Fibroblast of pulmonary artery (primary cell): ENCODE data around the gene ACRV1.
A peak's percentile ranks its signal among the peaks of the same experiment; 100 is the strongest.
"Not testable (repeated sequence)": the region's sequence is repeated elsewhere in the genome, so short reads cannot be mapped to it uniquely, and the experiment has no call there.

ENCODE experiments used
- DNase-seq: peaks from one replicate; pipeline ENCODE4 v3.0.0-alpha.2; 2010; ENCODE audit warnings: low read depth
- H3K4me3 ChIP-seq: replicated peaks from 2 replicates; pipeline ENCODE4 v1.5.1; 2011; ENCODE audit warnings: low read depth, mild to moderate bottlenecking, control low read depth, low read length, moderate library complexity
- TF ChIP-seq, protein P1 (sequence below): IDR thresholded peaks from 2 replicates; pipeline ENCODE4 v1.5.1; 2011; ENCODE audit warnings: mild to moderate bottlenecking, control low read depth, low read length, inconsistent platforms; ENCODE audit errors: missing control alignments

Gene ACRV1, protein sequence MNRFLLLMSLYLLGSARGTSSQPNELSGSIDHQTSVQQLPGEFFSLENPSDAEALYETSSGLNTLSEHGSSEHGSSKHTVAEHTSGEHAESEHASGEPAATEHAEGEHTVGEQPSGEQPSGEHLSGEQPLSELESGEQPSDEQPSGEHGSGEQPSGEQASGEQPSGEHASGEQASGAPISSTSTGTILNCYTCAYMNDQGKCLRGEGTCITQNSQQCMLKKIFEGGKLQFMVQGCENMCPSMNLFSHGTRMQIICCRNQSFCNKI

DNA sequence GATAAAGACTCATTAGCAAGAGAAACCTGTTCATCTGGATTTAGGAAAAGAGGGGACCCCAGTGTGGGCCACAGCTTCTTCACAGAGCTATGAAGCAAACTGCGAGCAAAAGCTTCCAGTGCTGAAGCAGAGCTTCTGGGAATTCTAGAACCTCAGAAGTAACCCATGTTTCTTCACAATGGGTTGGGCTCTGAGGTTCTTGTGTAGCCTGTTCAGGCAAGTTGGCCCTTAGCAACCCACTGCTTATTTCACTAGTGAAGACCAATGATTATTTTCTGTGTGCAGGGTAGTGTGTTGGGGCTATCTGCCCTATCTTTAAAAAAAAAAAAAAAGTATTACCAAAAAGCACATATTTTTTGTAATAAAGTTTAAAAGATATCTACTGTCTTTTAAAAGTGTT, at the start of gene ACRV1:
Gene ACRV1 (minus strand): TSS at position 101 of the 400 bp plus-strand sequence. CDS start 67 bp downstream, at position 34.
- no peak for DNase-seq
- TF ChIP-seq, protein P1, sequence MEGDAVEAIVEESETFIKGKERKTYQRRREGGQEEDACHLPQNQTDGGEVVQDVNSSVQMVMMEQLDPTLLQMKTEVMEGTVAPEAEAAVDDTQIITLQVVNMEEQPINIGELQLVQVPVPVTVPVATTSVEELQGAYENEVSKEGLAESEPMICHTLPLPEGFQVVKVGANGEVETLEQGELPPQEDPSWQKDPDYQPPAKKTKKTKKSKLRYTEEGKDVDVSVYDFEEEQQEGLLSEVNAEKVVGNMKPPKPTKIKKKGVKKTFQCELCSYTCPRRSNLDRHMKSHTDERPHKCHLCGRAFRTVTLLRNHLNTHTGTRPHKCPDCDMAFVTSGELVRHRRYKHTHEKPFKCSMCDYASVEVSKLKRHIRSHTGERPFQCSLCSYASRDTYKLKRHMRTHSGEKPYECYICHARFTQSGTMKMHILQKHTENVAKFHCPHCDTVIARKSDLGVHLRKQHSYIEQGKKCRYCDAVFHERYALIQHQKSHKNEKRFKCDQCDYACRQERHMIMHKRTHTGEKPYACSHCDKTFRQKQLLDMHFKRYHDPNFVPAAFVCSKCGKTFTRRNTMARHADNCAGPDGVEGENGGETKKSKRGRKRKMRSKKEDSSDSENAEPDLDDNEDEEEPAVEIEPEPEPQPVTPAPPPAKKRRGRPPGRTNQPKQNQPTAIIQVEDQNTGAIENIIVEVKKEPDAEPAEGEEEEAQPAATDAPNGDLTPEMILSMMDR = no peak
- H3K4me3 ChIP-seq = no peak within 1 kb of the TSS

DNA sequence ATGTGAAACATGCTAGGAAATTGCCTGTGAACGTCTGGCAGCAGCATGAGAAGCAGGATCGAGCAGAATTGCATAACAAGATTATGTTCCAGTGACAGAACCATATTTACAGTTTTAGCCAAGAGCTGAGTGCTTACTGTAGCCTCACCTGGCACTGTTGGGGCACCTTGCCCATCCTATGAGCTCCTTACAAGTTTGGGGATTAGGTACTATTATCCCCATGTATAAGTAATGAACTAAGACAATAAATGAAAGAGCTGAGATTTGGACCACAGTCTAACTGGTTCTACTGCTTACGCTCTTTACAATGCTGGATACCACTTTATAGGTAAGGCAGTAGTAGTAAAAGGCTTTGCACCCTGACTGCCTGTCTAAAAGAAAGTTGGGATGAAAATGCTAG, 48.3 kb upstream of the ACRV1 start:
- TF ChIP-seq, protein P1 = no peak
- H3K4me3 ChIP-seq = no peak overlapping the region
- no peak for DNase-seq

DNA sequence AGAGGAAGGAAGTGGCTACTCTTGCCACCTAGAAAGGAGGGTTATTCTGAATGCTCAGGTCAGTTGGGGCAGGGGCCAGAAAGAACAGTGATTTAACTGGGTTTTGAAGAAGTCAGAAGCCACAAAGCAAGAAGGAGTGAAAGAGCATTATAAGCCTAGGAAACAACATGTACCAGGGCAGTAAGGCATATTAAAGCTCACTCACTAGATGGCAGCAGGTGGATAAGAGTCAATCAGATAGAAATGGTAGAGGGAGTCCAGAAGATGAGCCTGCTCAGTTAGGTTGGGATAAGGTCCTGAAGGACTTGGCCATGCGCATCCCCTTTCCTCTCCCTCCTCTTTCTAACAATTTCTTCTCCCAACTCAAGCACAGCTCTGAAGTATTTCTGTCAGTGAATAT, 43.5 kb upstream of the ACRV1 start:
- DNase-seq = peak; percentile 49
- TF ChIP-seq, protein P1 = peak; percentile 47
- H3K4me3 ChIP-seq = no peak overlapping the region

DNA sequence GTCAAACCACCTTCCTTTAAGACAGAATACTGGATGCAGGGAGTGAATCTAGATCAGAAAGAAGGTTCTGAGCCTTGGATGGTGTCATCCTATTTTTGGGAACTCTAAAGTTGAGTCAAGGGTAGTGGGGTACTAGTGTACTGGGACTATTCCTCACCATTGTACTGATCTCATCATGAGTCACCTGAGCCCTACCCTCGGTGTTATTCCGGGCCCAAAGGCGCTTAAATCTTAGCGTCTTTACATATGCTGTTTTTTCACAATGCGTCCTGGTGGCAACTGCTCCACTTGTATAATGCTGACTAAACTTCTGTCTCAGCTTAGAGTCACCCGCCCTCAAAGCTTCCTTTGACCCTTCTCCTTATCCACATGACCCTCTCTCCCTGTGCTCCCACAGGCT, 40.1 kb upstream of the ACRV1 start:
- TF ChIP-seq, protein P1 = no peak
- DNase-seq = no peak
- H3K4me3 ChIP-seq = no peak overlapping the region

DNA sequence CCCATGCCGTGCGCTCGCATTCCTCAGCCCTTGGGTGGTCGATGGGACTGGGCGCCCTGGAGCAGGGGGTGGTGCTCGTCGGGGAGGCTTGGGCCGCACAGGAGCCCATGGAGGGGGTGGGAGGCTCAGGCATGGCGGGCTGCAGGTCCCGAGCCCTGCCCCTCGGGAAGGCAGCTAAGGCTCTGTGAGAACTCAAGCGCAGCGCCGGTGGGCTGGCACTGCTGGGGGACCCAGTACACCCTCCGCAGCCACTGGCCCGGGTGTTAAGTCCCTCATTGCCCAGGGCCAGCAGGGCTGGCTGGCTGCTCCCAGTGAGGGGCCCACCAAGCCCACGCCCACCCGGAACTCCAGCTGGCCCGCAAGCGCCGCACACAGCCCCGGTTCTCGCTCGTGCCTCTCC, 24.0 kb upstream of the ACRV1 start:
- DNase-seq, H3K4me3 ChIP-seq: not testable (repeated sequence)

DNA sequence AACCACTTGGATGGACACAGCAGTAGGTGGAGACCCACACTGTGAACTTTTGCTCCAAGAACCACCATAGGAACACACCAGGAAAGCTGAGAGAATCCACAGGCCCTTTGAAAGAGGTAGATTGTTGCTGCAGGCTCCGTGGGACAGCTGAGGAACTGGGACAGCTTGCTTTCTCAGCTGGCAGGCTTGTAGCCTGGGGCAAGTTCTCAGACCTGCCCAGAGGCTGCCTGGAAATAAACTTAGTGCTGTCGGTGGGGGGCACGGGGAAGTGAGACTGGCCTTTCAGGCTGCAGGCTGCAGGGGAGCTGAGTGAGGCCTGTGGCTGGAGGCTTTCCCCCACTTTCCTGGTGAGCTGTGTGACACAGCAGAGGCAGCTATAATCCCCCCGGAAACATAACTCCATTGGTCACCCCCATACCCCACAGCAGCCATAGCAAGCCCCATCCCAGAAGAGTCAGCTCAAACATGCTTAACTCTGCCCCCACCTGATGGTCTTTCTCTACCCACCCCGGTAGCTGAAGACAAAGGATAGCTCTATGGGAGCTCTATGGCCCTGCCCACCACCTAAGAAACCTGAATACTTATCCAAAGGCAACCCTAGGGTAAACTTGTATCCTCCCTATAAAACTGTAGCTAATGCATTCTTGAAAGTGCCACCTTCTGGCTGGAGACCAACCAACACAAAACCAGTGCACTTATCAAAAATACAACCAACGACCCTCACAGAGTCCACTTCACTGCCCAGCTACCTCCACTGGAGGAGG, 21.4 kb upstream of the ACRV1 start:
- TF ChIP-seq, protein P1 = no peak
- no peak for DNase-seq
- H3K4me3 ChIP-seq = no peak overlapping the region

DNA sequence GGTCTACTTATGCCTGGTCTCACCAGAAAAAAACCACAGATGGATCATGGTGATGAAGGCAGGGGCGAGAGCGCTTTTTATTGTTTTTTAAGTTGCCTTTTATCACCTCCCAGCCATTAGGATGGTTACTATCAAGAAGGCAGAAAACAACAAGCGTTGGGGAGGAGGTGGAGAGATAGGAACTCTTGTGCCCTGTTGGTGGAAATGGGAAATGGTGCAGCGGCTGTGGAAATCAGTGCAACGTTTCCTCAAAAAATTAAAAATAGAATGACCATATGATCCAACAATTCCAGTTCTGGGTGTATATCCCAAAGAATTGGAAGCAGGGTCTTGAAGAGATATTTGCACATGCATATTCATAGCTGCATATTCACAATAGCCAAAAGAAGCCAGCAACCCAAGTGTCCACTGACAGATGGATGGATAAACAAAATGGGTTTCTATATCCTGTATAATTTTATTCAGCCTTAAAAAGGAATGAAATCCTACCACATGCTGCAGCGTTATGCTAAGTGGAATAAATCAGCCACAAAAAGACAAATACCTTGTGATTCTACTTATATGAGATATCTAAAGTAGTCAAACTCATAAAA, 20.5 kb upstream of the ACRV1 start:
- H3K4me3 ChIP-seq = no peak overlapping the region
- TF ChIP-seq, protein P1 = no peak
- no peak for DNase-seq
